GM20000 (cell line): ENCODE results near the gene TSPO2.
A peak's percentile ranks its signal among the peaks of the same experiment; 100 is the strongest.

ENCODE experiments used
- DNase-seq: peaks from one replicate; pipeline ENCODE4 v3.0.0; 2012; ENCODE audit warnings: low spot score
- TF ChIP-seq, protein P1 (sequence below): IDR thresholded peaks from 2 replicates; pipeline ENCODE4 v1.5.1; 2012; ENCODE audit warnings: mild to moderate bottlenecking, control low read depth; ENCODE audit errors: extremely low read depth, missing control alignments

TSPO2 gene

DNA sequence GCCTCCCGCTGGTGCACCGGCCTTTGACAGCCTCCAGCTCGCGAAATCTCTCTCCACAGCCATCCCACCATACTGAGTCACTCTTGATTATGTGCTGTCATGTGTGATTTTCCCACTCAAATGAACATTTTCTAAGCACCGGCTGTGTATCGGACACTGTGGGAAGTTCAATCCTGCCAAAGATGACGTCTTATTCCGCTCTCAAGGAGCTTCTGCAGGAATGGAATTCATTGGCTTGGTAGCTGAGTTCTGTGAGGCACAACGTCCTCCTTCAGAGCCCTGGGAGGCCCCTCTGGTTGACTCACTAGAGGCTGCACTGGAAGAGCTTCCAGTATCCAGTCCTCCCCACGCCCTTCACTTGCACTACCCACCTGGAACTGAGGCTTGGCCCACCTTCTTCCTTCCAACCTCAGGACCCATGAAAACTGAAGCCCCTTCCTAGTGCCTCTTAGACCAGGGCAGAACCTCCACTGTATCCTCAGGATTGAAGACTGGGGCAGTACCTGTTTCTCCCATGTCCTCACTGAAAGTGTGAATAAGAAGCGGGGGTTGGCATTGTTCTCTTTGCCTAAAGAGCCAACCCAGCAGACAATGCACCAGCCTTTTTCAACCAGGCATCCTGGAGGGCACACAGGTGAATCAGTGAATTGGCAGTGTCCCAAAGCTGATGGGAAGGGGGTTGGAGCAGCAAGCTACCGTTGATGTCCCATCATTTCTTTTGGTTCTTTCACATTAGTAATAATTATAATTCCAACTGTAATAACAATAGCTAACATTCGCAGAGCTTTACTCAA, 5.0 kb upstream of the TSPO2 start:
- TF ChIP-seq, protein P1, sequence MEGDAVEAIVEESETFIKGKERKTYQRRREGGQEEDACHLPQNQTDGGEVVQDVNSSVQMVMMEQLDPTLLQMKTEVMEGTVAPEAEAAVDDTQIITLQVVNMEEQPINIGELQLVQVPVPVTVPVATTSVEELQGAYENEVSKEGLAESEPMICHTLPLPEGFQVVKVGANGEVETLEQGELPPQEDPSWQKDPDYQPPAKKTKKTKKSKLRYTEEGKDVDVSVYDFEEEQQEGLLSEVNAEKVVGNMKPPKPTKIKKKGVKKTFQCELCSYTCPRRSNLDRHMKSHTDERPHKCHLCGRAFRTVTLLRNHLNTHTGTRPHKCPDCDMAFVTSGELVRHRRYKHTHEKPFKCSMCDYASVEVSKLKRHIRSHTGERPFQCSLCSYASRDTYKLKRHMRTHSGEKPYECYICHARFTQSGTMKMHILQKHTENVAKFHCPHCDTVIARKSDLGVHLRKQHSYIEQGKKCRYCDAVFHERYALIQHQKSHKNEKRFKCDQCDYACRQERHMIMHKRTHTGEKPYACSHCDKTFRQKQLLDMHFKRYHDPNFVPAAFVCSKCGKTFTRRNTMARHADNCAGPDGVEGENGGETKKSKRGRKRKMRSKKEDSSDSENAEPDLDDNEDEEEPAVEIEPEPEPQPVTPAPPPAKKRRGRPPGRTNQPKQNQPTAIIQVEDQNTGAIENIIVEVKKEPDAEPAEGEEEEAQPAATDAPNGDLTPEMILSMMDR = no peak
- no peak for DNase-seq

DNA sequence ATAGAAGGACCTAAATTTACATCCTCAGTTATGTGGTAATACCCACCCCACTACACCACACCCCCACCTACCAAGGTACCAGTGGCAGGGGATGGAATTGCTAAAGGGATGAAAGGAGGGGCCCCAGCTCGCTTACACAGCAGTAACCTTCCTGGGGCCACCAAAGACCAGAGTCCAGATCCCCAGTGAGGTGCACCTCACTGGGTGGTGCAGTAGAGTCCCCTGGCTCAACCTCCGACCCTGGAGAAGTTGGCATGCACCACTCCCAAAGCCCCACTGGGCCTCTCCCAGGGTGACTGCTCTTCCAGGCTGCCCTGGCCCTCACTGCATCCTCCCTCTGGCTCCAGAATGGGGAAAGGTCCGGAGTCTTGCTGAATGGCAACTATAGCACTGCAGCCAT, 4.1 kb upstream of the TSPO2 start:
- DNase-seq = no peak
- TF ChIP-seq, protein P1 = no peak

DNA sequence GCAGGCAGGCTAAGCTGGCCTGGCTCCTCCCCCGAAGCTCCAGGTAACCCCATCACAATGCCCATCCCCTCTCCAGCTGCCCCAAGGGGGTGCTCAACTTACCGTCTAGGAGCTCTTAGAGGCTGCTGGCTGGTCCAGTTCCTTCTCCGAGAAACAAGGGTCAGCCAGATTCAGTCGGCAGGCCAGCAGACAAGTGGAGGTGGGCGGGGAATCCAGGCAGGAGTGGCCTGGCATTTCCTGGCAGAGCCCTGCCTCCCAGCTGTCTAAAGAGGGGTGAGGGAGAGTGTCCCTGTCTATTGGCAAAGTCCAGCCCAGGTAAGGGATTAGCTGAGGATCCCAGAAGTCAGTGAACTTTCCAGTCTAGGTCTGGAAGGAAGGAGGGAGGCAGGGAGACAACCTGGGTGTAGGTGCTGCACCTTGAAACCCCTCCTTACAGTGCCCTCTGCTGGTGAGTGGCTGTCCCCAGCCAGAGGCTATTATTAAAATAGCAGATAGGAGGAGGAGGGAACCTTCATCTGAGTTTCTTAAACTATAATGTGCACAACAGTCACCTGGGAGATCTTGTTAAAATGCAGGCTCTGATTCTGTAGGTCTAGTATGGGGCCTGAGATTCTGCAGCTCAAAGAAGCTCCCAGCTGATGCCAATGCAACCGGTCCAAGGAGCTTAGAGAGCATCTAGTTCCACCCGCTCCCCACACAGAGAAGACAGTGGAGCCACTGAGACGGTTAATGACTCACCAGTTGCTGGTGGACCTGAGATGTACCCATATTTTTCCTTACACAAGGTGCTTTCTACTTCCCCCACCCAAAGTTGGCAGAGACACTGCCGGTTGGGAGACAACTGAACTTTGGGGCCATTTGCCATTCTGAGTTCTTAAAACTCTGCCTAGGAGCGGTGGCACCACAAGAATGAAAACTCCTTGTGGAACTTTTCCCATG, 2.9 kb upstream of the TSPO2 start, which contains the start of gene UNC5CL:
Gene UNC5CL (minus strand): TSS at position 162 of the 939 bp plus-strand sequence. CDS start 4,147 bp downstream, outside the sequence.
- TF ChIP-seq, protein P1 = peak; percentile 81
- peak; percentile 75 for DNase-seq

DNA sequence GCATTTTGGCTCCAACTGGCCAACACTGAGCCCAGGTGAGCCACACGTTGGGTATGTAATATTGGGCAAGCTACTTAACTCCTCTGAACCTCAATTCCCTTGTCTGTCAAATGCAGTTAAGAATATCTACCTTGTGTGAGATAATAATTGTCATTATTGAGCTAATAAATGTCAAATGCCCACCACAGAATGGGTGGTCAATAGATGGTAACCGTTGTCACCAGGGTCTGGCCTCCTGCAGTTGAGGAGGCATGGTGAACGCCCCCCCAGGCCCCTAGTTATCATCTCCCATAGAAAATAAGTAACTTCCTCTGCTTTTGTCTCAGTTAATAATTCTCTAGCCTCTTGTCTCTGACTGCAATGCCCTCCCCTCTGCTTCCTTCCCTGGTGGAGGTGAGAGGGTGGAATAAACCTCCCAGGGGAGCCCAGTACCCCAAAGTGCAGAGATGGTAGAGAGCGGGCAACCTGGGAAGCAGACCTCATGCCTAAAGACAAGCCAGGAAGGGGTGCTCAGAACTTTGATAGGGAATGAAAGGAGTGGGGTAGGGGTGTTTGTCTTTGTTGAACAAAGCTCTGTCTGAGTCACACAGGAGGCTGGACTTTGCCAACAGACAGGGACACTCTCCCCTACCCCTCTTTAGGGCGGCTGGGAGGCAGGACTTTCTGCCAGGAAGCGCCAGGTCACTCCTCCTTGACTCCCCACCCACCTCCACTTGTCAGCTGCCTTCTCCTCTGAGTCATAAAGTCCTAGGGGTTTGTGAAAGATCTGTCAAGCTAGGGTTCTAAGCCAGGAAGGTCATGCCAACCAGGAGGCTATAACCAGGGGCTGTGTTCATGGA, 1.9 kb upstream of the TSPO2 start:
- DNase-seq = no peak
- TF ChIP-seq, protein P1 = no peak

DNA sequence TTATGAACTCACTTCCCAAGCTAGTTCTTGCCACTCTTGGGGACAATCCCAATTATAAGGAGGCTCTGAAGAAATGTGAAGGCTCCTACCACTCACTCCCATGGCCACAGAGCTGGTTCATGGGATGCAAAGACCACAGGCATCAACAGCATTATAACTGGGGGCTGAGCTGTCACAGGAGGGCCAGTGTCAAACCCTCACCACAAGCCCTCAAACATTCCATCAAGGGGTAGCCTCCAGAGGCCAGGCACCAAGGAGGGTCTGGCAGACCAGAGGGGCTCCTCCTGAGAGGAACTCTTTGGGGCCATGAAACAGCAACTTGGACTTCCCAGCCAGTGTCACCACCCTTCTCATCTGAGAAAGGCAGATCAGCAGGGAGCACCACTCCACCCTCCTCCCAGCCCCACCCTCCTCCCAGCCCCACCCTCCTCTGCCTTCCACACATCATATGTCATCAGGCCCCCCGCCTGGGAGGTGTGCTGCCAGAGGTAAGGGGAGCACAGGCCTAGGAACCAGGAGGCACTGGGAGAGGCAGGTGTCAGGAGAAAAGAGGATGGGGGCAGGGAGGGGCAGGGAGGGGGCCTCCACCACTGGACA, 1.2 kb upstream of the TSPO2 start:
- no peak for DNase-seq

DNA sequence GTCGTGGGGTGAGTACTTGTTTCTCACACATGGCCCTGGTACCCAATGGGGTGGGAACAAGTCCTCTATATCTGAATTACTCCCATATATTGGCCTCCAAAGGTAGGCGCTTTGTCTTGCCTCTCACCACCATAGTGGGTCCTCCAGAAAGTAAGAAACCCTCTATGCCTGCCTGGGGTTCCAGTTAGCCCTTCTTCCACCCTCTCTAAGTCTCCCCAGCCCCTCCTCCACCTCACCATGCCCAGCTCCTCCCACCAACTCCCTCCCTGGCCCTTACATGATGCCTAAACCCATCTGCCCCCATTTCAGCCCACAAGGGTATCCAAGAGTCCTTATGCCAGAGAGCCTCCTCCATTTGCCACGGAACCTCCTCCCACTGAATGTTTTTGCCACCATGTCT, 884 bp downstream of the TSPO2 start:
- TF ChIP-seq, protein P1 = no peak
- no peak for DNase-seq

More for the DNA sequence above, 1.2 kb upstream of the TSPO2 start:
- TF ChIP-seq, protein P1 = no peak
